ENCODE measurements around the gene CALB2. TPM values are rescaled to one million over a fixed set of nuclear protein-coding genes. Genes with fewer than 3 reads are reported as not detected.

CALB2 gene
- total and polyA plus RNA-seq, 2 of the 4 experiments (the other 2 are of a cell fraction), result 0.18 to 0.32 TPM

DNA sequence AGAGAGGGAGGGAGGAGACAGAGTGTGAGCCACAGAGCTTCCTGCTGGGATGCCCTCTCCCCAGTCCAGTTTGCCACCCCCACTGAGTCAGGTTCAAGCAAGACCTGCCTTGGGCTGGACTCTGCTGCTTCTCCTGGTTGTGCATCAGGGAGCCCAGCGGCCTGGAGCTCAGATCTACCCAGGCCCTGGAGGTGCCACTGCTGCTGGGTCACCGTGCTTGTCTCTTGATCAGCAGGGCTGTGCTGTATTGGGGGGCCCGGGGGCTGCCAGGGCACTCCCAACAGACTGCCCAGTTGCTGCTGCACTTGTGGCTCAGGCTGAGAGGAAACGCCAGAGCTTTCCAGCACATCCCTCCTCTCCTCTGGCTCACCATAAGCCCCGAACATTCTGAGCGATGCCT, 74.4 kb downstream of the CALB2 start:
- no peak overlapping the region for H3K23ac ChIP-seq (ENCODE audit: low read depth, low read length)
- DNase-seq (no peak), ATAC-seq (ENCODE audit: low read depth) (no peak)
- in situ Hi-C loops (cut with MboI; ENCODE audit: low sequenced_read_pairs), result no loop called here
- no peak overlapping the region for H3K27ac ChIP-seq (ENCODE audit: insufficient read depth, low read length)
- no peak overlapping the region for H3K14ac ChIP-seq (replicated peaks; ENCODE audit: low read depth, low read length)
- H2AK9ac ChIP-seq (replicated peaks; ENCODE audit: low read depth, low read length, poor library complexity), result no peak overlapping the region
- H2AK5ac ChIP-seq (ENCODE audit: low read depth, low read length), result no peak overlapping the region
- no peak overlapping the region for H3K4ac ChIP-seq (ENCODE audit: low read depth, low read length)
- dilution Hi-C loops (cut with HindIII; ENCODE audit: low sequenced_read_pairs, unreplicated experiment), result no loop called here
- H3K9me3 ChIP-seq (ENCODE audit: control insufficient read depth, insufficient read depth, low read length), result no peaks in the 10 kb centered on the region
- H3K18ac ChIP-seq (ENCODE audit: low read depth, low read length), result no peak overlapping the region
- H2BK15ac ChIP-seq (ENCODE audit: low read depth, low read length), result no peak overlapping the region
- H4K91ac ChIP-seq (ENCODE audit: insufficient read depth, low read depth, low read length), result no peak overlapping the region
- ChIA-PET CTCF (no interaction called here), POLR2A (ENCODE audit: unreplicated experiment) (no interaction called here)
- H2BK5ac ChIP-seq (ENCODE audit: low read depth, low read length, poor library complexity, severe bottlenecking), result no peak overlapping the region
- TF ChIP-seq, protein P1, sequence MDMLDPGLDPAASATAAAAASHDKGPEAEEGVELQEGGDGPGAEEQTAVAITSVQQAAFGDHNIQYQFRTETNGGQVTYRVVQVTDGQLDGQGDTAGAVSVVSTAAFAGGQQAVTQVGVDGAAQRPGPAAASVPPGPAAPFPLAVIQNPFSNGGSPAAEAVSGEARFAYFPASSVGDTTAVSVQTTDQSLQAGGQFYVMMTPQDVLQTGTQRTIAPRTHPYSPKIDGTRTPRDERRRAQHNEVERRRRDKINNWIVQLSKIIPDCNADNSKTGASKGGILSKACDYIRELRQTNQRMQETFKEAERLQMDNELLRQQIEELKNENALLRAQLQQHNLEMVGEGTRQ (IDR thresholded peaks at IDR 0.05; ENCODE audit: low read depth, low read length), result no peak
- TF ChIP-seq CEBPB (IDR thresholded peaks at IDR 0.05; ENCODE audit: low read depth, low read length), result no peak
- no peak for TF ChIP-seq MXI1 (IDR thresholded peaks at IDR 0.05; ENCODE audit: borderline replicate concordance, low read depth, low read length)
- H4K20me1 ChIP-seq (ENCODE audit: insufficient read depth, low read length), result no peaks in the 10 kb centered on the region
- no peaks in the 10 kb centered on the region for H3K79me1 ChIP-seq (ENCODE audit: low read depth in 1 of 2, low read length in 2 of 2)
- no peaks in the 10 kb centered on the region for H3K4me1 ChIP-seq (ENCODE audit: control insufficient read depth, insufficient read depth, low read length)
- no peak overlapping the region for H3K4me3 ChIP-seq (ENCODE audit: insufficient read depth, low read depth, low read length)
- intact Hi-C loops (cut with micrococcal nuclease), result no loop called here
- no peak overlapping the region for H4K8ac ChIP-seq (ENCODE audit: low read depth in 2 of 2, low read length in 2 of 2)
- H3K9ac ChIP-seq (ENCODE audit: low read depth, low read length), result no peak overlapping the region
- WGBS, 2 experiments (ENCODE audit: extremely low coverage in 2 of 2, insufficient read length in 1 of 2), result no CpG with 5 or more reads among the region's 6 CpGs
- no peaks in the 10 kb centered on the region for H3K36me3 ChIP-seq (ENCODE audit: control insufficient read depth, insufficient read depth, low read length)
- H2AFZ ChIP-seq (replicated peaks; ENCODE audit: low read length, poor library complexity), result no peak overlapping the region
- peaks cover 3% of the 10 kb centered on the region for H3K27me3 ChIP-seq (ENCODE audit: control insufficient read depth, insufficient read depth, low read length)
- H2BK120ac ChIP-seq (ENCODE audit: low read depth, low read length), result no peak overlapping the region
- H3K4me2 ChIP-seq (ENCODE audit: low read depth, low read length), result no peak overlapping the region
- H4K5ac ChIP-seq (ENCODE audit: low read depth, low read length), result no peak overlapping the region
- BruUV-seq (replicated peaks), result no TSS peak
- H2BK20ac ChIP-seq (ENCODE audit: low read depth, low read length), result no peak overlapping the region
- no peaks in the 10 kb centered on the region for H3K9me1 ChIP-seq (ENCODE audit: insufficient read depth, low read length)
- no peak overlapping the region for H3K56ac ChIP-seq (ENCODE audit: extremely low read depth, insufficient read depth, low read length)
